Dermis microvascular lymphatic vessel endothelial cell (primary cell): ENCODE results near the gene TACC2. TPM values are rescaled to one million over a fixed set of nuclear protein-coding genes. Genes with fewer than 3 reads are reported as not detected.

ENCODE experiments used
- DNase-seq, 2 donors: peaks; one replicate each; pipeline versions ENCODE4 v3.0.0 to v3.0.0-alpha.2; 2010; ENCODE audit warnings: low read depth in 2 of 2
- total RNA-seq: library from RNA; depleted of rRNA; stranded (reverse); fragments of >200 nt; gene quantifications from 2 replicates; pipeline ENCODE4 v1.2.1, GENCODE V29; 2014

Gene TACC2
- total RNA-seq, 1 donor from 2014 or later, result 3.7 TPM

DNA sequence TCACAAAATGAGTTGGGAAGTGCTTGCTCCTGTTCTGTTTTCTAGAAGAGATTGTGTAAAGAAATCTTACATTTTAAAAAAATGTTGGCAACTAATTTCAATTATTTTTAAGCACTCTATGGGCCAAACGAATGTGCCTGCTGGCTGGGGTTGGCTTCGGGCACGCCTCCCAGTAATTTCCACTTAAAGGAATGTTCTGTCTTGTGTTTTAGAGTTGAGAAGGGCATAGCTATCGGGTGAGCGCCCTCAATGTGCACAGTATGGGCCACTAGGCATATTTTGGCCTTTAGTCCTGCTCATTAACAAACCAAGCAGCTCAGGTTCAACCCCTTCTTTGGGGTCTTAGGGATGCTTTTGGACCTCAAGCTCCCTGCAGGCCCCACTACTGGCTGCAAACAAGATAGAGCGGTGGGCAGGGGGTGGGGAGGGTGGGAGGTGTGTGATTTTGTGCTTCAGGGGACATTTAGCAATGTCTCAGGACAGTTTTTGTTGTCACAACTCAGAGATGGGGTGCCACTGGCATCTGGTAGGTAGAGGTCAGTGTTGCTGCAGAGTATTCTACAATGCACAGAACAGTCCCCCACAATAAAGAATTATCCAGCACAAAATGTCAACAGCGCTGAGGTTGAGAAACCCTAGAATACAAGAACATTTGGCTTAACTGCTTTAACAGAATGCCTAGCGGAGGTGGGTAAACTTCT, 40.7 kb downstream of the TACC2 start:
- no peak for DNase-seq

DNA sequence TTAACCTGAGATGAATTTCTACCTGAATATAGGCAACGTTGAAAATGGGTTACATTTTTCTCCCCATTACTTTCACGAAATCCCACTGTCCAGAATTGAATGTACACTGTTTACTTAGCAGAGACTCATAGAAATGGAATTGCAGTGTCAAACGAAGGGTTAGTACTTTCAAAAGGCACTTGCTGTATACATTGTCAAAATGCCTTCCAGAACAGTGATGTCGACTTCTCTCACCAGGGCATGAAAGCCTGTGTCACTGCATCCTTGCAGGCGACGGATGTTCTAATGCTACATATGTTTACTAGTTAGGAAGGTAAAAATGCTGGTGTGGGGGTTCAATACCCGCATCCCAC, 41.2 kb downstream of the TACC2 start:
- DNase-seq, result no peak

DNA sequence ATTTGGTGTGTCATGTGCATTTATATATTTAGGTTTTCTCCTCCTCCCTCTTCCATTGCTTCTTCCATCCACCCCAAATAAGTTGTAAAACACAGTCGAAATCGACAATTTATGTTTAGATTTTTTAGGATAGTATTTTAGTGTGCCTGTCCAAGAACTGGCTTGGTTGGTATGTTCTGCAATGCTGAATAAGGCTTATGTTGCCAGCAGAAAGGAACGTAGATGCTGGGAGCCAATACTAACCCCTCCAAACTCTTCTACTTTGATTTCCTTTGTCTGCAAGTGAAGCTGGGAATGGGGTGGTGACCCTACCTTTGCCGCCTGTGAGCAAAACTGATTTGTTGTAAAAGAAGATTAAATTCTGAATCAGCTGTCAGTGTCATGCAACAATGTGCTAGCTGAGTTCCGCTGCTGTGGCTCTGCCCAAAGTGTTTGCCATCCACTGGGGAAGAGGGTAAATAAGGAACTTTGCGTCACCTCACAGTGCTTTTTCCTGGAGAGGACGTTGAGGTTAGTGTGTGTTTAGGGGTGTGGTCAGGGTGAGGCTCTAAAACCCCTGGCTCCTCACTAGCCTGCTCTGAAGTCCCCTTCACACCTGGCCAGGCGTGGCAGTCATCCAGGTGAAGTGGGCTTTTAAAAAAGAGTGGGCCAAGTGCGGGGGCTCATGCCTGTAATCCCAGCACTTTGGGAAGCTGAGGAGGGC, 44.4 kb downstream of the TACC2 start:
- DNase-seq, result no peak

DNA sequence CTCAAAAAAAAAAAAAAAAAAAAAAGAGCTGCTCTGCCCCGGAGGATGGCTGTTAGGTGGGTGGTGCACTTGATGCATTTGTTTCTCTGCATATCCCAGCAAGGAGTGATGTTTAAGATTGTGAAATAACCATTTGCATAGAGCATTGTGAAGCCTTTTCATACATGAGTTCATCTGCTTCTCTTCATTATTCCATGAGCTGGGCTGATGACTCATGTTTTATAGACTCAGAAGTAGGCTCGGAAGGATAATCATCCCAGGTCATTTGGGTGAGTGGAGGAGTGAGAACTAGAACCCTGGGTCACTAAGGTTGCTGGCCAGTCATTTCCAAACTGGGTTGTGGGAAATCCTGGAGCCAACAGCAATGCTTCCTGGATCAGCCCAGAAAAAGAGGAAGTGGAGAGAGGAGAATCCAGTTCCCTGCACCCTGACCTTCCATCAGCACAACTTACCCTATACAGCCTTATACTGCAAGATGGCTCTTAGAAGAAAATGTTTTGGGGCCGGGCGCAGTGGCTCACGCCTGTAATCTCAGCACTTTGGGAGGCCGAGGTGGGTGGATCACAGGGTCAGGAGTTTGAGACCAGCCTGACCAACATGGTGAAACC, 45.3 kb downstream of the TACC2 start:
- DNase-seq, result no peak

DNA sequence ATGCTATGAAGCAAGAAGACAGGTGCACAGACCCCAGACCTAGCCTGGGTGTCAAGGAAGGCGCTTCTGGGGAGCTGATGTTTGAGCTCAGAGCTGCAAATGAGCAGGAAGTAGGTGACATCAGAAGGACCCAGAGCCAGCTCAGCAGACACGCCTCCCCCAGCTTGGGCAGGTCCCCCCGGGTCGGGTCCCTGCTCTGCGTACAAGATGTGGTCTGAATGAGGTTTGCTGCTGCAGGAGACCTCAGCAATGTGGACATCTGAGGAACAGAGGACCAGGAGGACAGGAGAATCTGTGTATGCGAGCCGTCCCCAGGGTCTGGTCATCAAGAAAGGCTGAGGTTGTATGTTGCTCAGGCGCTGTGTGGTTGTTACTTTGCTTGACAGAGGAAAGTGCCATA, 51.8 kb downstream of the TACC2 start:
- no peak for DNase-seq

DNA sequence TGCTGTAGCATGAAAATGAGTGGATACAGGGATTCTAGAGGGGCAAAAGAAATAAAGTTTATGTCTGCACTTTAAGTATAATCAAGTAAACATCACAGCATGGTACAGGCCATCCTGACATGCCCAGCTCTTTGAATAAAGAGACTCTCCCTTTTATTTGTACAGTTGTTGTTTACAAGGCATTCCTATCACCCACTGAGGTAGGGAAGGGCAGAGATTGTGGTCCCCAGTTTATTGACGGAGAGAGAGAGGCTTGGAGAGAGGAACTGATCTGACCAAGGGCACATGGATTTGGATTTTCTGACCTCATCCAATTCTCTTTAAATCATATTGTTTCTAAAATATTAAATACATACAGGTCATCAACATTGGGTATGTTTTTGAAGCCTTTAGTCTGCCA, 53.9 kb downstream of the TACC2 start:
- DNase-seq, result no peak

DNA sequence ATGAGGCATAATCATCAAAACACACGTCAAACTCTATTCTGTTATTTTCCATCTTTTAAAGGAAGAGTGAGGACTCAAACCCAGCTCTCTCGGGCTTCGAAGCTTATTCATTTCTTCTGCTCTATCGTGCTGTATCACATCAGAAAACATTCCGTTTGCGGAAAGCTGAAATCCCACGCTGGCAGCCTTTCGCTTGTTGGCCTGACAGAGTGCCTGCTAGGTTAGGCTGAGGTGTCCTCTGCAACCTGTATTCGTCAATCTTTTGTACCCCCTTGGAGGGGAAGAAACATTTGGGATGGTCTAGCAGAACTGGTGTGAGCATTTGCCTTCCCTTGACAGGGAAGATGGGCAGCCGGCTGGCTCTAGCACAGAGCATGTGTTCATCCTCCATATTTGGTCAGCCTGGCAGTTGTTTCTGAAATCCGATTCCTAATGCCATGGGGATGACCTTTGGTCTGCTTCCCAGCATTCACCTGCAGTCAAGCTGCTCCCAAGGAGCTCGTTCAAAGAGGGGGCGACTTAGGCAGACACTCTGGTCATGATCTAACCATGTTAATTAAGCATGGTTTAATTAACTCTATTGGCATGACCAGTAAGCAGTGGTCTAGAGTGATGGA, 55.2 kb downstream of the TACC2 start:
- no peak for DNase-seq

DNA sequence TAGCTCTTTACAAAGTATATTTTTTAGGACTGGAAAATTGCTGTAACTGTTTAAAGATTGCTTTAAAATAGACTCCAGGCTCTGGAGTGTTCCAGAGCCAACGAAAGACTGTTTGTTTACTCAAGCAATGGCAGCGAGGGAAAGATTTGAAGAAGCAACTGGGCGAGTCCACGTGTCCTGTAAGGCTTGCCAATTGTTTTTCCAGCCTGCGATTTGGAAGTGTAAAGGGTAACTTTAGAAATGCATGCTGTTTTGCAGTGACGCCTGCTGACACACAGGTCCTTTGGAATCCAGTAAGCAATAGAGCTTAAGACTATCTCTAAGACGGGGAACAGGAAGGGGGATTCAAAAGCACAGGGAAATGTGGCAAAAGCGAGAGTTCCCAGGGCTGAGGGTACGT, 55.8 kb downstream of the TACC2 start:
- no peak for DNase-seq

DNA sequence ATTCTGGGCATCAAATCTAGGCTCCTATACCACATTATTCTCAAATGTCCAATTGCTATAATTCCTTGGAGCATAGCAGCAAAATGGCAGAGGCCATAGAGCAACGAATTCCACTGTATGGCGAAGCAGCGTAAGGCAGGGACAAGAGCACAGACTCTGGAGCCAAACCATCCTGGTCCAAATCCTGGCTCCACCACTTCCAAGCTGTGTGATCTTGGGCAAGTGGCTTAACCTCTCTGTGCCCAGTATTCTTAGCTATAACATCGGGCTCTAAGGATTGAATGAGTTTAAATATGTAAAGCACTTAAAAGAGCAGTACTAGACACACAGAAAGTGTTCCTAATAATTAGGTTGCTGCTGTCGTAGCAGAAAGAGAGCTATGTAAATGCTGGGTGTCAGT, 56.2 kb downstream of the TACC2 start:
- no peak for DNase-seq

DNA sequence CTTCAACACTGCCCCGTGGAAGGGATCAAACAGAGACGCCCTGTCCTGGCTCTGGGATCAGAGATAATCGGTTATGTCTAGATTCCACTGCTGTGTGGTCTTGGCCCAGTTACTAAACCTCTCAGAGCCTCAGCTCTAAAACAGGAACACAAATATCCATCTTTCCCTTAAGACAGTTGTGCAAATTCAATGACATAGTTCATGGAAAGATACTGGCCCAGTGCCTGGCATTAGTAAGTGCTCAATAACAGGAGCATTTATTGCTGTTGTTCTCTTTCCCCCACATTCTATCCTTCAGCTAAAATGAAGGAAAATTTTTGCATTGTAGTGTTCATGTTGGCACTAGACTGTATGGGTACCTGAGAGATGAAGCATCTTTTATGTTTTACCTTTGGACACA, 58.6 kb downstream of the TACC2 start:
- DNase-seq, result no peak

DNA sequence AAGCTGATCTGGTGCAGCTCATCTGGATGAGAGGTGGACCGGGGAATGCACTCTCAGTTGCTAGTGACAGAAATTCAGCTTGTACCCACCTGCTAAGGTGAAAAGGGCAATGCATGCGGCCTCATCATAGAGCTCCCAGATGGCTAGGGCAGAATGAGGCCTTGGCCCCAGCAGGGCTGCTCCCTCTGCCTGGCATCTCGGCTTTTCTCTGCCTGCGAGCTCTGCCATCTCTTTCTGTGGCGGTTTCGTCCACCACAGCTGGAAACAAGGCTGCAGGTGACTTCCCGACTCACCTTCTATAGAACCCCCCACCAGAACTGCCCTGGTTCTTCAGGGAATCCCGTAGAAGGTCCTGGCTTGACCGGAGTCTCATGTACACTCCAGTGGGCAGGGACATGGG, 60.1 kb downstream of the TACC2 start:
- no peak for DNase-seq

DNA sequence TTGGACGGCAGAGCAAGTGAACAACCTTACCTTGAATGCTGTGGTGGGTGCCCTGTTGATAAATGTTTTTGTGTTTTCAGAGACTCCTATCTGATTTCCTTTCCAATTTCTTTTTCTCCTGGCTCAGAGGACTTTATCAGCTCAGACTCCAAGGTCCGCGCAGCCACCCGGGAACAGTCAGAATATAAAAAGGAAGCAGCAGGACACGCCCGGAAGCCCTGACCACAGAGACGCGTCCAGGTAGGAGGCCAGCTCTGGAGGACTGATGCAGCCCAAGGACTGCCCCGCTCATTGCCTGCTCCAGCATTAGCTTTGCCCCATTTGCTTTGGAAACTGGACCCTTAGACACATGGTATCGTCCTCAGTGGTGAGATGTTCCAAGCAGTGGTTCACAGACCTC, 61.3 kb downstream of the TACC2 start:
- no peak for DNase-seq

DNA sequence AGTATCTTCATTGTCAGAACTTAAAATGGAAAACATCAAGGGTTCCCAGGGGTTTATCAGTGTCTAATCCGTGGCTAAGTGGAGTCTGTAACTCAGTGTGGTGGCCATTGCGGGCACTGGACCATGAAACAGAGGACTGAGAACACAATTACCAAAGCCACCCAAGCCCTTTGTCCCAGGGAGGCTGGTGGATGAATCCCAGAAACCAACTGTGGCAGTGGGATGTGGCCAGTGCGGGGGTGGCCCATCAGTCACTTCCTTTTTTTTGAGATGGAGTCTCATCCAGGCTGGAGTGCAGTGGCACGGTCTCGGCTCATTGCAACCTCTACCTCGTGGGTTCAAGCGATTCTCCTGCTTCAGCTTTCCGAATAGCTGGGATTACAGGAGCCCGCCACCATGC, 61.8 kb downstream of the TACC2 start:
- DNase-seq, result no peak

DNA sequence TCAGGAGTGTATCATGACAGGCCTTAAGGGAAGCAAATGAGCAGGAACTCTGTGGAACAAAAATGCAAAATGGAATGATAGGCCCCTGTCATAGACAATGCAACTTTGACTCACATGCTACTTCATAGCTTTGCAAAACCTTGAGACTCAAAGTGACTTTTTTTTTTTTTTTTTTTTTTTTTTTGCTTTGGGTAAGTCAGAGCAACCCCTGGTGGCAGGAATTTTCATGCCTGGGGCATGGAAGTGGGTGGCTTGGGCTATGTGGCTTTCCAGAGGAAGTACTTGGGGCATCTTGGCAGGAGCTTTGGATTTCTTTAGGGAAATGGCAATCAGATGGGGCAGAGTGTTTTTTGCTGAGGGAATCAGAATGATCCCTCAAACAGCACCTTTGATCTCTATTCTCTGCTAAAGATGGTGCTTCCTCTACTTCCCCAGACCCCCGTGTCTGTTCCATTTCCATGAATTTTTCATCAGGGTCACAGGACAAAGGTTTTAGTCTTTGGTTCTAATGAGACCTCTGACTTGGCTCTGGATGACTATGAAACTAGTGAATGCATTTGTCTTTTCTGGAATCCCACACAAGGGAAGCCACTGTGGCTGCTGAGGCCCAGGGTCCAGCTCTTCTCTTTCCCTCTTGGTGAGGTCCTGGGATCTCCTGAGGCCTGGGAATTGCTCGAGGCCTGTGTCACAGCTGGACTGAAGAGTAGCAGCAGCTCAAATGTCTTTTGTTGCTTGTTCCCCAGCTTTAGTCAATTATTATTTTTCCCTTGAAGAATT, 62.8 kb downstream of the TACC2 start:
- DNase-seq, result peak; percentile 14 to 72

DNA sequence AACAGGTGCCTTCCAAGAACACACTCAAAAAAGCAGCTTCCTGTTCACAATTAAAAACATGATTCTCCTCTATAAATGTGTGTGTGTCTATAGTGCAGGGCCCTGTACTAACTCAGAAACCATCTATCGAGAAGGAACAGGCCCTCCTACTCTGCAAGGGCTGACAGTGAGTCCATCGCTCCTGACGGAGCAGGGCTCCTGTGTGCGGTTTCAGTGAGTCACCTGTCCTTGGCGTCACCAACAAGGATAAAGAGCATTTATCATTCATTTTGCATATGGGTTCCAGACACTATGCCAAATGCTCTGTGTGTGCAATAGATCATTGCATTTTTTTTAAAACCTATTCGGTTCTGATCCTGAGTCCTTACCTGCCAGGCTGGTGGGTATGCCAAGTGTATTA, 63.7 kb downstream of the TACC2 start:
- no peak for DNase-seq

DNA sequence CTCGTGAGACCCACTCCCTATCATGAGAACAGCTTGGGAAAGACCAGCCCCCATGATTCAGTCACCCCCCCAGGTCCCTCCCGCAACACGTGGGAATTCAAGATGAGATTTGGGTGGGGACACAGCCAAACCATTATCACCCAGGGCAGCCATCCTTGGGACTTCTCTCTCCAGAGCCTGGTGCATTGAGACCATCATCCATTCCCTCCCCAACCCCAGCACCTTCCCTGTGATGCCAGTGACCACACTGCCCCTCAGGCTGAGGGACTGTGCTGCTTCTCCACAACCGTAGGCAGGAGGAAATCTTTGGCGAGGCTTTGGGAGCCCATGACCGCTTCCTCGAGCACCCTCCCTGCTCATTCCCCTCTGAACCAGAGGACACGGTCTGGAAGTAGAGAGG, 64.4 kb downstream of the TACC2 start:
- no peak for DNase-seq

DNA sequence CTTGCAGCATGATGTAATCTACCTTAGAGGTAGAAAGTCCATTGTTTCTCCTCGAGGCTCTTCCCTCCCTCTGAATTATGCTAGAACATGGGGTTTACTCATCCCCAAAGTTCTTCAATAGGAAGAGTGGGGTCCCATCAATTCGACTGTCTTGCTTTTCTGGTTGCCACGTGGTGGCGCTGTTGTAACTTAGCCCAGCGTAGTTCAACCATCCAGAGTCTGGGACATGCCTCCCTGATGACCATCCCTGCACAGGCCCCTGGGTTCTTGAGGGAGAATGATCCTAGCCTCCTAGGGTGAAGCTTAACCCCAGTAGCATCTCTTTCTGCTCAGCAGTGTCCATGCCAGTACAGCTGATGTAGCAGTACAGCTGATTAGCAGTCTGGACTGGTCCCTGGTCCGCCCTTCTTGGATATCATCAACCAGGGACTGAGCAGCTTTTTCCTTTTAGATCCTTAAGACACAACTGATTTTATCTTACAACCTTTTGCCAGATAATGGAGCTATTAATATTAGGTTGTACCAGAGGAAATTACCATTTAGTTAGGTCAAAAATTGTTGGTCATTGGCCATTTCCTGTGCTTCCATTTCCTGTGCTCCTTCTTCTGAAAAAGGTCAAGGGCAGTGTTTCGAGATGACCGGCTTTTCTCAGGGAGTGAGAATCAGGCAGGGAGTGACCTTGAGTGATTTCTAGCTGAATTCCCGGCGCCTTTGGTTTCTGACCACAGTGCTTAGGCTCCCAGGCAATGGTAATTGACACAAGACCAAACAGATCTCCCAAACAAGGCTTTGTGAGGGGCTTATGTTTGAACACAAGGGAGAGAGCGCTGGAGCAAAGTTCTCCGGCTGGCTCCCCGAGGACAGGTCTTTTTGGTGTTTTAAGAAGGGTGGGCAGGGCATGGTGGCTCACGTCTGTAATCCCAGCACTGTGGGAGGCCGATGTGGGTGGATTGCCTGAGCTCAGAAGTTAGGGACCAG, 65.4 kb downstream of the TACC2 start:
- DNase-seq, result peak; percentile 16 to 83

DNA sequence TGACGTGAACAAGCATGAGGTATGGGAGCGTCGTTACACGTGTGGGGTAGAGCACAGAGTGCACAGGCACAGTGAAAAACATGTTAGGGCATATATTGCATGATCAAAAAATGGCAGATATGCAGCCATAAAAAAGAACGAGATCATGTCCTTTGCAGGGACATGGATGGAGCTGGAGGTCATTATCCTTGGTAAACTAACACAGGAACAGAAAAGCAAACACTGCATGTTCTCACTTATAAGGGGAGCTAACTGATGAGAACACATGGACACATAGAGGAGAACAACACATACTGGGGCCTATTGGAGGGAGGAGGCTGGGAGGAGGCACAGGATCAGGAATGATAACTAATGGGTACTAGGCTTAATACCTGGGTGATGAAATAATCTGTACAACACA, 66.3 kb downstream of the TACC2 start:
- no peak for DNase-seq

DNA sequence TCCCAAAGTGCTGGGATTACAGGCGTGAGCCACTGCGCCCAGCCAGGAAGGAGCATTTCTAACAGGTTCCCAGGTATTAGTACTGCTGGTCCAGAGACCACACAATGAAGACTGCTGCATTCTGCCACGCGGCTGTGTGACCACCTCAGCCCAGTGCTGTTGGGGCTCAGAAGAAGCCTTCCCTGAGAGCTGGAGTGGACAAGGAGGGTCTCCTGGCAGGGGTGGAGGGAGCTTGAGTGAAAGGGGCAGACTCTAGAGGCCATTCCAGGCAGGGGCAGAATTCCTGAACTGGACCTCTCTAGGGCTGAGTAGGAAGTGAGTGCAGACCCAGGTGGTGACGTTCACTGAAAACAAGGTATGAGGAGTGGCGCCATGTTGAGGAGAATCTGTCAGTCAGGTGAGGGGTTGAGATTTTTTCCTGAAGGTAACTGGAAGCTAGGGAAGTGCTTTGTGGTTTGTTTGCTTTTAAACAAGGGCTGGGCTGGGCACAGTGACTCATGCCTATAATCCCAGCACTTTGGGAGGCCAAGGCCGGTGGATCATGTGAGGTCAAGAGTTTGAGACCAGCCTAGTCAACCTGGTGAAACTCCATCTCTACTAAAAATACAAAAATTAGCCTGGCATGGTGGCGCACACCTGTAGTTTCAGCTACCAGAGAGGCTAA, 67.6 kb downstream of the TACC2 start:
- DNase-seq, result no peak

DNA sequence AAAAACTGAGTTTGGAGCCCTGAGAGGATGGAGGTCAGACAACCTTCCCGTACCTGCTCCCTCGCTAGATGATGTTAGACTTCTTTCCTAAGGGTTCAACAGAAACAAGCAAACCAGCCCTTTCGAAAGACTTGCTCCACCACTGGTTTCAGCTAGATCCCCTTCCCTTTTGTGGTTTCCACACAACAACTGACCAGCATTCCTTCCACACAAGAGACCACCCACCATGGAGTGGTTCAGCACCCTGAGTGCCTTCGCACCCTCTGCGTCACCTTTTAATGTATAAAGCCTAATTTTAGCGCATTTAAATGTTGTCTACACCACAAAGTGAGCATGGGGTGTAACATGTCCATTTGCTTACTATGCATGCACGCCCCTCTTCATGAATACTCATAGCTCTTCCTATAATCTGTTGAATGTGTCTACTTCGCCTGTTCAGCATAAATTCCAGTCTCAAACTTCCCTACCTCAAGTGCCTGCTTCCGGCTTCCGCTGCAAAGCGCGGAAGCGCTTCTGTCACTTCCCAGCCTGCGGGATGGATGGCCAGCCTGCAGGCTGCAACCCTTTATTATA, 69.0 kb downstream of the TACC2 start:
- DNase-seq, result no peak
